K562 (cell line): Measurements from ENCODE around the gene SLC3A2. TPM values are rescaled to one million over a fixed set of nuclear protein-coding genes. Genes with fewer than 3 reads are reported as not detected.

Source experiments
- CTCFL ChIP-seq: IDR thresholded peaks from 2 replicates; pipeline ENCODE4 v1.6.1; 2011; ENCODE audit warnings: borderline replicate concordance, low read depth, mild to moderate bottlenecking, moderate library complexity, low read length; ENCODE audit not compliant: insufficient read depth, poor library complexity, severe bottlenecking
- MCM2 ChIP-seq: fragments of 450-650 bp; IDR thresholded peaks from 2 replicates; pipeline ENCODE4 v1.6.1; 2017; ENCODE audit warnings: low read depth, mild to moderate bottlenecking
- MGA ChIP-seq: fragments of 450-650 bp; IDR thresholded peaks from 2 replicates; pipeline ENCODE4 v1.6.1; 2016; ENCODE audit warnings: mild to moderate bottlenecking, moderate library complexity
- RBBP5 ChIP-seq: fragments of 200-600 bp; sonication (generic); IDR thresholded peaks from 2 replicates; pipeline ENCODE4 v1.6.1; 2012; ENCODE audit warnings: borderline replicate concordance, mild to moderate bottlenecking, low read length, control low read depth, inconsistent platforms; ENCODE audit not compliant: insufficient read depth, poor library complexity, severe bottlenecking
- SNAPC5 ChIP-seq: fragments of 250-450 bp; sonication (Bioruptor Pico); IDR thresholded peaks from 2 replicates; pipeline ENCODE4 v1.8.0; 2021; ENCODE audit warnings: moderate library complexity, mild to moderate bottlenecking, inconsistent platforms
- SUPT5H ChIP-seq: fragments of 450-650 bp; IDR thresholded peaks from 2 replicates; pipeline ENCODE4 v1.6.1; 2016
- TAF15 ChIP-seq: fragments of 200-400 bp; formaldehyde crosslinking; IDR thresholded peaks from 2 replicates; pipeline ENCODE4 v1.6.1; 2017; ENCODE audit warnings: mild to moderate bottlenecking, low read depth, low read length, moderate library complexity
- TEAD1 ChIP-seq, 2 experiments: fragments of 450-650 bp in 1 of 2; sonication (generic) in 1 of 2; formaldehyde crosslinking; IDR thresholded peaks; 2 replicates each; pipeline versions ENCODE4 v1.4.0 to v1.8.0; 2020 to 2022; ENCODE audit warnings: mild to moderate bottlenecking in 2 of 2, missing genetic modification reagents in 1 of 2
- ZFPM2 ChIP-seq: fragments of 250-450 bp; sonication (Bioruptor Pico); IDR thresholded peaks from 2 replicates; pipeline ENCODE4 v1.5.1; 2022; ENCODE audit warnings: mild to moderate bottlenecking
- ZNF764 ChIP-seq: fragments of 250-450 bp; sonication (Bioruptor Pico); IDR thresholded peaks from 2 replicates; pipeline ENCODE4 v1.4.0; 2020; ENCODE audit warnings: low read depth, mild to moderate bottlenecking, moderate library complexity
- polyA plus RNA-seq, 8 experiments: library from polyadenylated mRNA; depleted of rRNA in 4 of 8; stranded (reverse) in 5 of 8; unstranded in 3 of 8; fragments of >200 nt; fragmentation: Nextera tagmentation in 2 of 8; fragmentation: Illumina TruSeq in 1 of 8; extraction: Ambion mirVana in 2 of 8; extraction: Trizol in 1 of 8; gene quantifications; 2 replicates each; pipeline versions ENCODE4 v1.2.1 to v1.2.3, GENCODE V29; 2011 to 2014; ENCODE audit warnings: inconsistent platforms in 1 of 8, missing spikeins in 1 of 8
- total RNA-seq, 7 experiments: library from RNA; depleted of rRNA in 6 of 7; stranded (reverse); fragments of >200 nt in 6 of 7; fragmentation: Illumina TruSeq in 2 of 7; extraction: Trizol in 2 of 7; gene quantifications; 2 replicates each; pipeline versions ENCODE4 v1.2.1 to v1.2.3, GENCODE V29; 2011 to 2021; ENCODE audit warnings: low replicate concordance in 1 of 7

The SLC3A2 gene
- total and polyA plus RNA-seq, 9 of the 15 experiments (the other 6 are each of a cell fraction or from before 2014, with no cell fraction given) = 20.0 to 296 (median 214) TPM

GRCh38 chr11:62841361-62842170 lies 39.1 kb upstream of the SLC3A2 start (continued):
- TF ChIP-seq MGA (no peak; the same call in none of the 2 replicates), TEAD1 (CRISPR knock-in tag; IDR thresholded peaks at IDR 0.05) (peak; percentile 95 to 99), ZNF764 (CRISPR knock-in tag) (peak; percentile 98), ZFPM2 (CRISPR knock-in tag) (peak; percentile 100), MCM2 (no peak), RBBP5 (no peak), SNAPC5 (CRISPR knock-in tag) (peak; percentile 100), TAF15 (no peak), CTCFL (no peak), SUPT5H (peak; percentile 100)
